SKM-1 treated with dmso at 0.1 percent for 144 hours (cell line): ENCODE results near the gene COX7A2L.
A peak's percentile ranks its signal among the peaks of the same experiment; 100 is the strongest.
"Not testable (repeated sequence)": the region's sequence is repeated elsewhere in the genome, so short reads cannot be mapped to it uniquely, and the experiment has no call there.

ENCODE experiments used
- DNase-seq: peaks from one replicate; lab custom pipeline; 2025; ENCODE audit not compliant: unreplicated experiment; lab: John Stamatoyannopoulos, UW

Gene COX7A2L

GRCh38 chr2:42368817-42369531 is 8.0 kb upstream of the COX7A2L start:
- DNase-seq = no peak

- no peak for DNase-seq
These were observed 6.8 kb upstream of the COX7A2L start for GRCh38 chr2:42367835-42368234.

- no peak for DNase-seq
These were observed 5.4 kb upstream of the COX7A2L start for GRCh38 chr2:42366411-42366810.

GRCh38 chr2:42364658-42365057 is 3.6 kb upstream of the COX7A2L start:
- no peak for DNase-seq

GRCh38 chr2:42363413-42363812 is 2.4 kb upstream of the COX7A2L start:
- DNase-seq = no peak

- DNase-seq = no peak
These were observed 789 bp upstream of the COX7A2L start for GRCh38 chr2:42361728-42362283.

GRCh38 chr2:42360493-42360889 is 526 bp downstream of the COX7A2L start:
- DNase-seq = no peak

- peak; percentile 63 for DNase-seq
These were observed 993 bp downstream of the COX7A2L start for GRCh38 chr2:42359965-42360483.

- no peak for DNase-seq
These were observed 1.6 kb downstream of the COX7A2L start for GRCh38 chr2:42359304-42359964.

- no peak for DNase-seq
These were observed 7.1 kb downstream of the COX7A2L start for GRCh38 chr2:42353792-42354429.

GRCh38 chr2:42351864-42352263 is 9.2 kb downstream of the COX7A2L start:
- no peak for DNase-seq

GRCh38 chr2:42350434-42351063 is 10.5 kb downstream of the COX7A2L start:
- no peak for DNase-seq

GRCh38 chr2:42348113-42348805 is 12.8 kb downstream of the COX7A2L start:
- no peak for DNase-seq

GRCh38 chr2:42347518-42347917 is 13.5 kb downstream of the COX7A2L start:
- DNase-seq = not testable (repeated sequence)

- DNase-seq = not testable (repeated sequence)
These were observed 14.2 kb downstream of the COX7A2L start for GRCh38 chr2:42346856-42347255.

- DNase-seq = no peak
These were observed 15.0 kb downstream of the COX7A2L start for GRCh38 chr2:42345986-42346385.

- DNase-seq = no peak
These were observed 18.2 kb downstream of the COX7A2L start for GRCh38 chr2:42342795-42343241.

- no peak for DNase-seq
These were observed 18.8 kb downstream of the COX7A2L start for GRCh38 chr2:42342061-42342794.

GRCh38 chr2:42340938-42341636 is 19.9 kb downstream of the COX7A2L start:
- no peak for DNase-seq
